RWPE2 (cell line): ENCODE measurements around the gene MSI2.

Experiments used
- ATAC-seq: fragments of 200-7000 bp; cut with Tn5 transposase; 3 replicates; pipeline ENCODE4 v1.9.1; 2021; ENCODE audit warnings: low read depth
- DNase-seq: peaks from one replicate; pipeline ENCODE4 v3.0.0-alpha.2; 2020; ENCODE audit warnings: low spot score
- H3K27ac ChIP-seq: fragments of 450-650 bp; 2 replicates; pipeline ENCODE4 v1.5.1; 2017; ENCODE audit warnings: mild to moderate bottlenecking; ENCODE audit not compliant: poor library complexity, severe bottlenecking
- H3K27me3 ChIP-seq: fragments of 250-450 bp; sonication (Bioruptor Pico); 2 replicates; pipeline ENCODE4 v1.5.1; 2021; ENCODE audit warnings: mild to moderate bottlenecking, moderate library complexity; ENCODE audit not compliant: insufficient read depth, poor library complexity, severe bottlenecking
- H3K36me3 ChIP-seq: fragments of 250-450 bp; sonication (Bioruptor Pico); 2 replicates; pipeline ENCODE4 v1.5.1; 2020; ENCODE audit warnings: low read depth, mild to moderate bottlenecking, moderate library complexity
- H3K4me1 ChIP-seq: fragments of 250-450 bp; sonication (Bioruptor Pico); 2 replicates; pipeline ENCODE4 v1.5.1; 2021; ENCODE audit warnings: mild to moderate bottlenecking, moderate library complexity; ENCODE audit not compliant: insufficient read depth, poor library complexity, severe bottlenecking
- H3K4me3 ChIP-seq: fragments of 250-450 bp; sonication (Bioruptor Pico); 2 replicates; pipeline ENCODE4 v1.5.1; 2021; ENCODE audit warnings: mild to moderate bottlenecking, moderate library complexity; ENCODE audit not compliant: severe bottlenecking
- H3K9me3 ChIP-seq: fragments of 250-450 bp; sonication (Bioruptor Pico); 2 replicates; pipeline ENCODE4 v1.5.1; 2021; ENCODE audit warnings: mild to moderate bottlenecking, moderate library complexity; ENCODE audit not compliant: severe bottlenecking
- CTCF ChIP-seq: fragments of 450-650 bp; IDR thresholded peaks from one replicate; pipeline ENCODE4 v1.5.1; 2017; ENCODE audit warnings: mild to moderate bottlenecking, moderate library complexity; ENCODE audit not compliant: poor library complexity, severe bottlenecking

Gene MSI2

DNA sequence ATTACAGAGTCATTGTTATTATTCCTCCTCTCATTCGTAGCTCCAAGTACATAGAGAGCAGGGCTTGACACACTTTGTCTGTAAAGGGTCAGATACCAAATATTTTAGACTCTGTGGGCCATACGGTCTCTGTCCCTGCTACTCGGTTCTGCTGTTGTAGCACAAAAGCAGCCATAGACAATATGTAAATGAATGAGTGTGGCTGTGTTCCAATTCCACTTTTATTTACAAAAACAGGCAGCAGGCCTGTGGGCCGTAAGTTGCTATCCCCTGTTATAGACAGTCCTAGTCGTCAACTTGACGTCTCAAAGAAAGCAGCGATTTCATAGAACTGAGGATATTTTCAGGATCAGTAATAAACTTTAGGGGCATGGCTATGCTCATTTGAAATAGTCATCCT is 161.6 kb downstream of the MSI2 start:
- ATAC-seq, result no peak
- no peaks in the 10 kb centered on the region for H3K9me3 ChIP-seq
- no peaks in the 10 kb centered on the region for H3K27me3 ChIP-seq
- DNase-seq, result no peak
- H3K4me3 ChIP-seq, result no peak overlapping the region
- peaks cover 7% of the 10 kb centered on the region for H3K4me1 ChIP-seq
- H3K27ac ChIP-seq, result no peak overlapping the region
- TF ChIP-seq CTCF, result no peak
- H3K36me3 ChIP-seq, result no peaks in the 10 kb centered on the region

DNA sequence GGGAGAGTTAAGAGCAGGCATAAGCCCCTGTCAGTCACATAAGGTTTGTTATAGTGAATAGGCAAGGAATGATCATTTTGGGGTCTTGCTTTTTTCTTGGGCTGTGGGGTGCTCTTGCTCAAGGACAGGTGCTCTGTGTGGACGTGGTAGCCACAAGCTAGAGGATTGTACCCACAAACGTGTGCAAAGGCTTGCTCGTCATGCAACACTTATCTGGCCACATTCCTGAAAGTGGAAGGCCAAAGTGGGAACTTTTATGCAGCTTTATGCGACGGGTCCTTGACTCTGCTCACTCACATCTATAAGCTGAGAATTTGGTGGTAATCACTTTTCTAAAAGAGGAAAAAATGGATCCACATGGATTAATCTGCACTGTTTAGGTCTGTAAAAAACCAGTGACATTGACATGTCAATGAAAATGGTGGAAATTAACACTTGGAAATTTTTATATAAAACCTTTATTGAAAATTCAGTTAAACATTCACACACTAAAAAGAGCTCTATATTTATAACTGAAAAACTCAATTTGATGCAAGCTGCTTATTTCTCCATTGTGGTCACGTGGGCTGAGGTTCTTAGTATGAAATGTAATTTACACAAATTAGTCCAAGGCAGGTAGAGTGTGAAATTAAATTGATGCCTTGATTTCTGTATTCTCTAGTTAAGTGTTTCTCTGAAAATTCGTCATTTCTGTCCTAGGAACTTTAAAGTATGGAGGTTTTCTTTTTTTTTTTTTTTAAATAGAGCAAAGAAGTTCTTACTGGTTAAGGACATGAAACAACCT is 162.3 kb downstream of the MSI2 start:
- no peak for TF ChIP-seq CTCF
- Histone ChIP-seq H3K27me3 (no peaks in the 10 kb centered on the region), H3K9me3 (no peaks in the 10 kb centered on the region), H3K27ac (no peak overlapping the region), H3K4me1 (peaks cover 7% of the 10 kb centered on the region), H3K4me3 (no peak overlapping the region), H3K36me3 (no peaks in the 10 kb centered on the region)
- DNase-seq (no peak), ATAC-seq (no peak)

- Histone ChIP-seq H3K27me3 (no peaks in the 10 kb centered on the region), H3K4me1 (peaks cover 16% of the 10 kb centered on the region), H3K36me3 (no peaks in the 10 kb centered on the region), H3K27ac (no peak overlapping the region), H3K4me3 (no peak overlapping the region), H3K9me3 (no peaks in the 10 kb centered on the region)
- no peak for DNase-seq
- ATAC-seq, result no peak
- TF ChIP-seq CTCF, result no peak
Observed at GRCh38 chr17:57419940-57420550, 163.7 kb downstream of the MSI2 start.

- no peak for ATAC-seq
- Histone ChIP-seq H3K36me3 (no peaks in the 10 kb centered on the region), H3K4me1 (peaks cover 26% of the 10 kb centered on the region), H3K27me3 (no peaks in the 10 kb centered on the region), H3K27ac (no peak overlapping the region), H3K4me3 (no peak overlapping the region), H3K9me3 (no peaks in the 10 kb centered on the region)
- TF ChIP-seq CTCF, result no peak
- no peak for DNase-seq
Observed at GRCh38 chr17:57420734-57421717, 164.7 kb downstream of the MSI2 start.
